NCI-H1417 (cell line): ENCODE data around the gene HAPLN3.
"Not testable (repeated sequence)": the region's sequence is repeated elsewhere in the genome, so short reads cannot be mapped to it uniquely, and the experiment has no call there.

Experiments
- DNase-seq, 3 experiments: peaks; one replicate each; lab custom pipeline; 2025; lab: John Stamatoyannopoulos, UW

Gene HAPLN3, protein sequence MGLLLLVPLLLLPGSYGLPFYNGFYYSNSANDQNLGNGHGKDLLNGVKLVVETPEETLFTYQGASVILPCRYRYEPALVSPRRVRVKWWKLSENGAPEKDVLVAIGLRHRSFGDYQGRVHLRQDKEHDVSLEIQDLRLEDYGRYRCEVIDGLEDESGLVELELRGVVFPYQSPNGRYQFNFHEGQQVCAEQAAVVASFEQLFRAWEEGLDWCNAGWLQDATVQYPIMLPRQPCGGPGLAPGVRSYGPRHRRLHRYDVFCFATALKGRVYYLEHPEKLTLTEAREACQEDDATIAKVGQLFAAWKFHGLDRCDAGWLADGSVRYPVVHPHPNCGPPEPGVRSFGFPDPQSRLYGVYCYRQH

GRCh38 chr15:88894819-88895767 is at the start of gene HAPLN3:
Gene HAPLN3, minus strand, starts transcription at chr15:88895544. Its CDS starts 8,246 bp downstream, at chr15:88887298.
- peak in 1 of 3 experiments; percentile 17 for DNase-seq

- DNase-seq = no peak
Measured at GRCh38 chr15:88940110-88940675, 44.8 kb upstream of the HAPLN3 start.

DNA sequence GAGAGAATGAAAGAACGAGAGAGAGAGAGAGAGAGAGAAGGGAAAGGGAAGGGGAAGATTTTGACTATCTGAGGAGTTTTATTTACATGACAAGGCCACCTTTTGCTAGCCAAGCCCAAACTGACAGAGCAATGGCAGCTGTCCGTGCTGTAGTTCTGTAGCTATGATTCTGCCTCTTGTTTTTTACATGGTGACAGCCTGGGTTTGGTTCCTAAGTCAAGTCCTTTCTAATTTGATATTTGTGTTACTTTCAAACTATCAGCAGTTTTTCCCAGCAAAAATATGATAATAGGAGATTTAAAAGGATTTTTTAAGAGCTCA is 44.1 kb upstream of the HAPLN3 start:
- DNase-seq = no peak

- DNase-seq = no peak
Measured at GRCh38 chr15:88938802-88939485, 43.6 kb upstream of the HAPLN3 start.

- not testable (repeated sequence) for DNase-seq
Measured at GRCh38 chr15:88934449-88934848, 39.1 kb upstream of the HAPLN3 start.

DNA sequence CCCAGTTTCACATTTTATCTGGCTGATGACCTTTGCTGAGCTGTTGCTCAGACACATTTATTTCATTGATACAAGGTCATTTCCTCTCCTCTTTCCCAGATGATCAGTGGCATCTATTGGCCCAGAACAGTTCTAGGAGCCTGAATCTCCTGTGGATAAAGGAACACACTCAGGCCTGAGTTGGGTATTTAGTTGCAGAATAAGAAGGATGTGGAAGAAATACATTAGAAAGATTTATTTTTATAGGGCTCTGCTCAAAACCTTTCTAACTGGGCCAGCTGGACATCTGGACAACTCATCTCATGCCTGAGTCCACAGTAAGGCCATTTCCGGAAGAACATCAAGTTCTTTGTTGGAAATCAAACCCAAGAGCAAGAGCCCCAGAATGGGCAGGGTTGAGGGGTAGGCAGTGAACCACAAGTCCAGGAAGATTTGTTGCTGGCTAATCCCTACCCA is 37.6 kb upstream of the HAPLN3 start:
- no peak for DNase-seq

GRCh38 chr15:88932271-88932874 is 37.0 kb upstream of the HAPLN3 start:
- DNase-seq = no peak

- no peak for DNase-seq
Measured at GRCh38 chr15:88930579-88930978, 35.2 kb upstream of the HAPLN3 start.

DNA sequence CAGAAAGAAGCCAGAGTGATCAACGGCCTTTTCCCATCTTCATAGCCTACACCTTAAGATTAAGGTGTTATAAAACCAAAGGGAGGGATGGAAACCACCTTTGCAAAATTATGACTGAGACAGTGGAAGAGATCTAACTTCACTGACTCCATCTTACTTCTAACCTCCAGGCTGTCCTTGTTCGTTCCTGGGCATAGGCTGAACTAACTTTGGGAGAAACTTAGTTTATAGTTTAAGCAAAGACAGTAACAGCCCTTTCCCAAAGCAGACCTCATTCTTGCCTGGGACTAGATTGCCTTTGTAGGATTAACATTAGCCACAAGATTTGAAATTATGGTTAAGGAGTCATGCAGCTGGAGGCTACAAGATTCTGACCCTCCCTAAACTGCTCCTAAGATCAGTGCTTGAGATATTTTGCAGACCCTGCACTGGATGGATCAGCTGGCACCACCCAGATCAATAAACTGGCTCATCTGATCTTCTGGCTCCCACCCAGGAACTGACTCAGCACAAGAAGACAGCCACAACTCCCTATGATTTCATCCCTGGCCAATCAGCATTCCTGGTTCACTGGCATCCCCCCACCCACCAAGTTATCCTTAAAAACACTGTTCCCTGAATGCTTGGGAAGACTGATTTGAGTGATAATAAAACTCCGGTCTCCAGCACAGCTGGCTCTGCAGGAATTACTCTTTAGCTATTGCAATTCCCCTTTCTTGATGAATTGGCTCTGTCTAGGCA is 34.2 kb upstream of the HAPLN3 start:
- DNase-seq = not testable (repeated sequence)

DNA sequence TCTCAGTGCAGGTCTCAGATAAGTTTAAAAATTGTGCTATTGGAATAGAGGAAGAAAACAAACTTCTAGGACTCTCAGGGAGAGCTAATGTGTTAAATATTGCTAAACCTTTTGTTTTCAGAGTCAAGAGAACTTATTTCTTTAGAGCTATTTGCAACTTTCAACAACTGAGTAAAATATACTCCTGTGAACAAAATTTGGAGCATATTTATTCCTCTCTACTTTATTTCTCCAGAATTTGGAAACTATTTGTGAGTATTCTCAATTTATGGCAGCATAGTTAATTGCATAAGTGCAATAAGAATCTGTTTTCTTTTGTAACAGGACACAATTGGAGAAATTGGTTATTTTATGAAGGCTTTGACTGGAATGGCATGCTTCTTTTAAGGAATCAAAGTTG is 32.8 kb upstream of the HAPLN3 start:
- not testable (repeated sequence) for DNase-seq

DNA sequence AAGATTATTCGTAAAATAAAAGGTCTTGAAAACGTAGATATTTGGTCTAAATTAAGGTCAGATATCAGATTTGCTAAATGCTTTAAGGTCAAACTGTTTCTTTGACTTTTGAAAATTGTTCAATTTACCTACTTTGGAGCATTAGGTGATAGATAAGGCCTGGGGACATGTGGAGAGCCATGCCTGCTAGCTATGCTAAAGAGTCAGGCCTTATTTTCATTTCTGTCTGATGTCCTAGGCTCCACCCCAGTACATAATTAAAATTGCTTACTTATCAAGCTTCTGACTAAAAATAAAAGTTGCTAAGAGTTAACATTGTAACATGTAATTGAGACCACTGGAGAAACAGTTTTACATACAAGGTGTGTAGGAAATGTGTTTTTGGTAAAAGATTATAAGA is 30.3 kb upstream of the HAPLN3 start:
- DNase-seq = not testable (repeated sequence)

DNA sequence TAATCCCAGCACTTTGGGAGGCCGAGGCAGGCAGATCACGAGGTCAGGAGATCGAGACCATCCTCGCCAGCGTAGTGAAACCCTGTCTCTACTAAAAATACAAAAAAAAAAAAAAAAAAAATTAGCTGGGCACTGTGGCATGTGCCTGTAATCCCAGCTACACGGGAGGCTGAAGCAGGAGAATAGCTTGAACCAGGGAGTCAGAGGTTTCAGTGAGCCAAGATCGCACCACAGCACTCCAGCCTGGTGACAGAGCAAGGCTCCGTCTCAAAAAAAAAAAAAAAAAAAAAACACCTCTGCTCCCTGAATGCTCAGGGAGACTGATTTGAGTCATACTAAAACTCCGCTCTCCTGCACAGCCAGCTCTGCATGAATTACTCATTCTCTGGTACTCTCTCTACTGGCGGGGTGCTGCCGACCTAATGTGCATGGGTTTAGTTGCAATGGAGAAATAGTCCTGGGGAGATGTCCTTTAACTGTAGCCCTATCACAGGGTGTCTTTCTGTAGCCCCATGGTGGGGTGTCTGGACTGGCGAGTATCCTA is 25.6 kb upstream of the HAPLN3 start:
- DNase-seq = not testable (repeated sequence)

GRCh38 chr15:88920186-88920891 is 25.0 kb upstream of the HAPLN3 start:
- no peak for DNase-seq

DNA sequence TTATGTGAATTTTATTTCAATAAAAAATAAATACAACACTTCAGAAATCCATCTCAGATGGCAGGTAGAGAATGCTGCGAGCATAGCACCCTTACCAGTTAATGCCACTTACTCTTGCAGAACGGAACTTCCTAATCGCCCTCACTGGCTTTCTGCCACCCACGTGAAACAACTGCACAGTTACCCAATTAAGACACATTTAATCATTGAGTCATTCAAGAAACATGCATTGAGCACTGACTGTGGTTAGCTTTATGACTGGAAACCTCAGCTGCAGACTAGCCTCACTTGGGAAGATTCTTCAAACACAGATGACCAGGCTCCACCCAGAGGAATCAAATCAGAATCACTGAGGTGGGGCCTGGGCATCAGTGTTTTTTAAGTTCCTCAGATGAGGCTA is 23.4 kb upstream of the HAPLN3 start:
- no peak for DNase-seq

- DNase-seq = no peak
Measured at GRCh38 chr15:88917760-88918159, 22.4 kb upstream of the HAPLN3 start.

DNA sequence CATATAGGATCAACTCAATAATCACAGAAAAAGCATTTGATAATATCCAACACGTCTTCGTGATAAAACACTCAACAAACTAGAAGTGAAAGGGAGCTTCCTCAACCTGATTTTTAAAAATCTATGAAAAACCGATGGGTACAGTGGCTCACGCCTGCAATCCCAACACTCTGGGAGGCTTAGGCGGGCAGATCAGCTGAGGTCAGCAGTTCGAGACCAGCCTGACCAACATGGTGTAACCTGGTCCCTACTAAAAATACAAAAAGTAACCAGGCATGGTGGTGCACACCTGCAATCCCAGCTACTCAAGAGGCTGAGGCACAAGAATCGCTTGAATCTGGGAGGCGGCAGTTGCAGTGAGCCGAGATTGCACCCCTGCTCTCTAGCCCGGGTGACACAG is 20.0 kb upstream of the HAPLN3 start:
- no peak for DNase-seq

GRCh38 chr15:88913850-88914169 is 18.5 kb upstream of the HAPLN3 start:
- no peak for DNase-seq

DNA sequence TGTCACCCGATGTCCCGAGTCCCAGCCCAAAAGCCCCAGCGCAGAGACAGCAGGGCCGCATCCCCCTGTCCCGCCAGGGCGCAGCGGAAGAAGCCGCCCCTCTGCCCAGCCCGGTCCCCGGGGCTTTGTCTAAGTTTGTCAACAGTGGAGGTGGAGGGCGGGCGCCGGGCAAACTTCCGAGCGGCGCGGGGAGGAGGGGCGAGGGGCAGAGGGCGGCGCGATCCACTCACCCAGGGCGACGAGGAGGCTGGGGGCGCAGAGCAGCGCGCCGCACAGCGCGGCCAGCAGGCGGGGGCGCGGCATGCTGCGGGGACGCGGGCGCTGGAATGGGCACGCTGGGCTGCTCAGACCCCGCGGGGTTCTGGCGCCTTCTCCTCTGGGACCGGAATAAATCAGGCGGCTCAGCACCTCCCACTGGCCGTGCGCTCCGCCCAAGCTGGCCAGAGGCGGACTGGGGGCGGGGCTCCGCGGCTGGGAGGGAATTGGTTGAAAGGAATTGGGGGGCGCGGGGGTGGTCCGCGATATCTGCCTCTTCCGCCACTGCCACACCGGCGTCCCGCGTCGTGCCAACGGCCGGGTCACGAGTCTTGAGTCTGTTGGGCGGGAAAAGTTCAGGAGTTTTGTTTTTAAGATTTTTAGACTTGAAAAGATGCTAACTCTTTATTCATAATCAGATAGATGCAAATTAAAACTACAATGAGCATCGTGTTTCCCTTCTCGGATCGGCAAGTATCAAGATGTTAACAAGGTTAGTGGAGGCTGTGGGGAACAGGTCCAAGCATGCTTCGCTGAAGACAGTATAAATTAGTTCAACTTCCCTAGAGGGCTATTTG is 17.9 kb upstream of the HAPLN3 start, which contains the start of gene MFGE8:
TSS of gene MFGE8 (minus strand) at position 363 of the 833 bp plus-strand sequence. CDS start at position 303, 60 bp downstream.
- peak in 2 of 3 experiments; percentile 76 to 77 for DNase-seq

DNA sequence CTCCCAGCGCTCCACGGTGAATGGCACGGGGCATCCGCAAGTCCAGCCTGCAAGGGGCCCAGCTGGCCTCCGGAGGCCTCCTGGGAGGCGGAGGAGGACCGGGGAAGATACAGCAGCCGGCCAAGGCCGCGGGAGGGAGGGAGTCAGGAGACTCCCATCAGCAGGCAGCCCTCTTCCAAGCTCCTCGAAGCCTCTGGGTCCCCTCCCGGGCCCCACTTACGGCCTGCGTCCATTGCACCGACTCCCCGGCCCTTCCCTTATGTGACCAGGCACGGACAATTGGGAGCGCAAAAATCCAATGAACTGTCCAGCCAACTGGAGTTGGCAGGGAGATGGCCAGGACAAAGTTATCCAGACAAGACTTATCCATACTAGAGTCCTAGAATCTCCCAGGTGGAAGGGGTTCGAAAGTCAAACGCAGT is 17.2 kb upstream of the HAPLN3 start:
- DNase-seq = no peak
